Stimulated activated CD4-positive, alpha-beta T cell treated with anti-CD3 and anti-CD28 coated beads, Interleukin-15, amount 100 ng/mL, for 1 hour (primary cell): Measurements from ENCODE around the gene CNPY3.
A peak's percentile ranks its signal among the peaks of the same experiment; 100 is the strongest.
"Not testable (repeated sequence)": the region's sequence is repeated elsewhere in the genome, so short reads cannot be mapped to it uniquely, and the experiment has no call there.

Experiments used
- DNase-seq, 2 donors: peaks; one replicate each; pipeline ENCODE4 v3.0.0-alpha.2; 2020; ENCODE audit warnings: low read depth in 1 of 2, low spot score in 1 of 2

Gene CNPY3

GRCh38 chr6:42914546-42914945 is 14.7 kb upstream of the CNPY3 start:
- DNase-seq, result no peak

GRCh38 chr6:42915732-42916131 is 13.5 kb upstream of the CNPY3 start, which contains the start of gene PTCRA:
Gene PTCRA, plus strand, starts transcription at chr6:42916053. Its CDS starts 17 bp downstream, at chr6:42916070.
- DNase-seq, result no peak

GRCh38 chr6:42916288-42916687 is 13.0 kb upstream of the CNPY3 start:
- DNase-seq, result no peak

- no peak for DNase-seq
Measured at GRCh38 chr6:42921801-42922200, 7.5 kb upstream of the CNPY3 start.

GRCh38 chr6:42923666-42924065 is 5.6 kb upstream of the CNPY3 start:
- no peak for DNase-seq

GRCh38 chr6:42925248-42925857 is 3.9 kb upstream of the CNPY3 start:
- no peak for DNase-seq

GRCh38 chr6:42929821-42930360 is 611 bp downstream of the CNPY3 start:
- peak; percentile 32 to 38 for DNase-seq

- no peak for DNase-seq
Measured at GRCh38 chr6:42932412-42932811, 3.1 kb downstream of the CNPY3 start.

GRCh38 chr6:42933205-42933604 is 3.9 kb downstream of the CNPY3 start:
- no peak for DNase-seq

- DNase-seq, result no peak
Measured at GRCh38 chr6:42935322-42935721, 6.0 kb downstream of the CNPY3 start.

GRCh38 chr6:42936398-42936797 is 7.1 kb downstream of the CNPY3 start:
- DNase-seq, result no peak

GRCh38 chr6:42937548-42938427 is 8.5 kb downstream of the CNPY3 start:
- no peak for DNase-seq

GRCh38 chr6:42938428-42938796 is 9.1 kb downstream of the CNPY3 start:
- DNase-seq, result no peak

GRCh38 chr6:42938987-42939809 is 9.9 kb downstream of the CNPY3 start:
- DNase-seq, result no peak

GRCh38 chr6:42939810-42940167 is 10.5 kb downstream of the CNPY3 start:
- DNase-seq, result no peak

GRCh38 chr6:42940493-42941045 is 11.3 kb downstream of the CNPY3 start:
- no peak for DNase-seq

GRCh38 chr6:42941356-42941755 is 12.1 kb downstream of the CNPY3 start:
- DNase-seq, result not testable (repeated sequence)

GRCh38 chr6:42942444-42942843 is 13.2 kb downstream of the CNPY3 start:
- no peak for DNase-seq

- no peak for DNase-seq
Measured at GRCh38 chr6:42947950-42948349, 18.7 kb downstream of the CNPY3 start.

GRCh38 chr6:42952389-42952788 is 23.1 kb downstream of the CNPY3 start:
- DNase-seq, result no peak

- DNase-seq, result not testable (repeated sequence)
Measured at GRCh38 chr6:42954405-42954804, 25.1 kb downstream of the CNPY3 start.
